Kidney (tissue), 14 donors: Measurements from ENCODE around the gene PLEKHM3. TPM values are rescaled to one million over a fixed set of nuclear protein-coding genes. Genes with fewer than 3 reads are reported as not detected.

Experiments
- DNase-seq, 5 donors: peaks; one replicate each; pipeline ENCODE4 v3.0.0-alpha.2; 2013 to 2020
- FAIRE-seq: peaks from 2 replicates; lab custom pipeline; 2012; peaks lifted over from hg19 to GRCh38; lab: Jason Lieb, UNC
- H3K27ac ChIP-seq, 2 donors: one replicate each; pipeline ENCODE4 v1.7.0; 2013; ENCODE audit warnings: low read depth in 2 of 2, low read length in 2 of 2, inconsistent platforms in 1 of 2
- H3K27me3 ChIP-seq: one replicate; pipeline ENCODE4 v1.7.1; 2013; ENCODE audit warnings: low read length, inconsistent platforms; ENCODE audit not compliant: control insufficient read depth, insufficient read depth
- H3K36me3 ChIP-seq, 3 donors: one replicate each; pipeline versions ENCODE4 v1.7.0 to v1.7.1; 2013; ENCODE audit warnings: low read length in 3 of 3, control low read depth in 1 of 3, inconsistent platforms in 1 of 3; ENCODE audit not compliant: insufficient read depth in 3 of 3, control insufficient read depth in 2 of 3
- H3K4me1 ChIP-seq, 3 donors: one replicate each; pipeline versions ENCODE4 v1.7.0 to v1.7.1; 2013; ENCODE audit warnings: low read length in 3 of 3, inconsistent platforms in 1 of 3, low read depth in 1 of 3; ENCODE audit not compliant: control insufficient read depth in 2 of 3, insufficient read depth in 2 of 3
- H3K4me3 ChIP-seq, 3 donors: one replicate each; pipeline versions ENCODE4 v1.7.0 to v1.8.1; 2013; ENCODE audit warnings: low read length in 3 of 3, control low read depth in 1 of 3, inconsistent platforms in 1 of 3
- H3K9ac ChIP-seq, 3 donors: one replicate each; pipeline versions ENCODE4 v1.7.0 to v1.7.1; 2013; ENCODE audit warnings: low read length in 3 of 3, control low read depth in 1 of 3, inconsistent platforms in 1 of 3
- H3K9me3 ChIP-seq, 3 donors: one replicate each; pipeline versions ENCODE4 v1.7.0 to v1.7.1; 2013; ENCODE audit warnings: low read length in 3 of 3, control low read depth in 1 of 3, inconsistent platforms in 1 of 3; ENCODE audit not compliant: control insufficient read depth in 2 of 3, insufficient read depth in 1 of 3
- intact Hi-C: fragments of 100-400 bp; cut with DNase I; formaldehyde crosslinking; loops from one replicate; pipeline ENCODE4 v1.11.1; 2022
- polyA plus RNA-seq: library from polyadenylated mRNA; stranded (reverse); fragments of 350-450 nt; fragmentation: Illumina TruSeq; extraction: RNeasy Lipid Tissue Mini Kit (QIAGEN cat#74804); gene quantifications from one replicate; pipeline ENCODE4 v1.2.3, GENCODE V29; 2014; ENCODE audit warnings: low read depth, low replicate concordance; ENCODE audit not compliant: insufficient read depth
- total RNA-seq: library from RNA; stranded (reverse); fragmentation: NEBNext Ultra II Directional; extraction: Animal tissue kit (Norgen Biotek cat#: 25700); gene quantifications from one replicate; pipeline ENCODE4 v1.2.1, GENCODE V29; 2021
- TF ChIP-seq, protein P1 (sequence below): IDR thresholded peaks from 3 replicates; pipeline ENCODE4 v1.5.1; 2012; ENCODE audit warnings: mild to moderate bottlenecking, moderate library complexity, borderline replicate concordance; ENCODE audit not compliant: insufficient read depth; ENCODE audit errors: extremely low read depth
- donor health status: control.
- donor health status: control.
- donor health status: control.
- donor health status: control.
- donor health status: control.
- donor health status: DM: yes; HTN: yes; CAD: no.
- donor health status: Normal renal cell carcinoma (clear cell type).

PLEKHM3 gene
- total and polyA plus RNA-seq, 2 donors from 2014 or later: 4.2 to 13.5 TPM

DNA sequence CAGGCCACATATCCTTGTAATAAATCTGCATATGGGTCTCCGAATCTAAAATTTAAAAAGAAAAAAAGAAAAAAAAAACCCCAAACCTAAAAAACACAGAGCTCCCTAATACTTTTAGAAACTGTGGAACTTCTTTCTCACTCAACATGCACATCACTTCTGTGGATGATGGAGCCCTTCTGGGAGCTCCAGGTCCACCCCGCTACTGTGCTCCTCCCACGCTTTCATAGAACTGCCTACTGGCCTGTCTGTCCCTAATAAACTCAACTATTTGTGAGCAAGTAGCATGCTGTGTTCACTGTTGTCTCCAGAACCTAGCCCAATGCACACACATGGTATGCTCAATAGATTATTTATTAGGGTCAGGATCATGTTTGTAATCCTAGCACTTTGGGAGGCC is 172.5 kb downstream of the PLEKHM3 start:
- Histone ChIP-seq H3K4me3 (no peak overlapping the region), H3K36me3 (no peaks in the 10 kb centered on the region), H3K27ac (no peak overlapping the region), H3K9ac (no peak overlapping the region), H3K27me3 (no peaks in the 10 kb centered on the region), H3K9me3 (no peaks in the 10 kb centered on the region), H3K4me1 (no peaks in the 10 kb centered on the region)
- FAIRE-seq (no peak), DNase-seq (no peak)
- TF ChIP-seq, protein P1, sequence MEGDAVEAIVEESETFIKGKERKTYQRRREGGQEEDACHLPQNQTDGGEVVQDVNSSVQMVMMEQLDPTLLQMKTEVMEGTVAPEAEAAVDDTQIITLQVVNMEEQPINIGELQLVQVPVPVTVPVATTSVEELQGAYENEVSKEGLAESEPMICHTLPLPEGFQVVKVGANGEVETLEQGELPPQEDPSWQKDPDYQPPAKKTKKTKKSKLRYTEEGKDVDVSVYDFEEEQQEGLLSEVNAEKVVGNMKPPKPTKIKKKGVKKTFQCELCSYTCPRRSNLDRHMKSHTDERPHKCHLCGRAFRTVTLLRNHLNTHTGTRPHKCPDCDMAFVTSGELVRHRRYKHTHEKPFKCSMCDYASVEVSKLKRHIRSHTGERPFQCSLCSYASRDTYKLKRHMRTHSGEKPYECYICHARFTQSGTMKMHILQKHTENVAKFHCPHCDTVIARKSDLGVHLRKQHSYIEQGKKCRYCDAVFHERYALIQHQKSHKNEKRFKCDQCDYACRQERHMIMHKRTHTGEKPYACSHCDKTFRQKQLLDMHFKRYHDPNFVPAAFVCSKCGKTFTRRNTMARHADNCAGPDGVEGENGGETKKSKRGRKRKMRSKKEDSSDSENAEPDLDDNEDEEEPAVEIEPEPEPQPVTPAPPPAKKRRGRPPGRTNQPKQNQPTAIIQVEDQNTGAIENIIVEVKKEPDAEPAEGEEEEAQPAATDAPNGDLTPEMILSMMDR: no peak
- intact Hi-C loops: no loop called here

DNA sequence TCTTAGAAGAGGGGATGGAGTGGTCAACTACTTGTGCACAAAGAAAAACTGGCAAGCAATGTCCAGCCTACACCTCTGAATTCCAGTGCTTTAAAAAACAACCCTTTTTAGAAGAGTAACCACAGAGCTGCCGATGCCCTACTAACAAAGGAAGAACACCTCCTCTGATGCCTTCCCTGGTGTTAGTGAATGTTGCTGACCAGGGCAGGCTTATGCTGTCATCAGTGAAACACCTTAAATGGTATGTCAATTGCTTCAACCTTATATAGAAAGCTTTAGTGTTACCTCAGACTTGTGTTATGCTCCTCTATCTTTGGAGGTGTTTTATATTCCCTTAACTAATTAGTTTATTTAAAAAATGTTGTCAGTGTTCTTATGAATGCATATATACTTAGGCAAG is 175.9 kb downstream of the PLEKHM3 start:
- Histone ChIP-seq H3K4me1 (peaks cover 0 to 6% (median 0%) of the 10 kb centered on the region in 3 donors), H3K4me3 (no peak overlapping the region), H3K9me3 (no peaks in the 10 kb centered on the region), H3K27me3 (no peaks in the 10 kb centered on the region), H3K36me3 (no peaks in the 10 kb centered on the region), H3K27ac (no peak overlapping the region), H3K9ac (no peak overlapping the region)
- intact Hi-C loops: no loop called here
- TF ChIP-seq, protein P1: no peak
- DNase-seq (no peak), FAIRE-seq (no peak)

DNA sequence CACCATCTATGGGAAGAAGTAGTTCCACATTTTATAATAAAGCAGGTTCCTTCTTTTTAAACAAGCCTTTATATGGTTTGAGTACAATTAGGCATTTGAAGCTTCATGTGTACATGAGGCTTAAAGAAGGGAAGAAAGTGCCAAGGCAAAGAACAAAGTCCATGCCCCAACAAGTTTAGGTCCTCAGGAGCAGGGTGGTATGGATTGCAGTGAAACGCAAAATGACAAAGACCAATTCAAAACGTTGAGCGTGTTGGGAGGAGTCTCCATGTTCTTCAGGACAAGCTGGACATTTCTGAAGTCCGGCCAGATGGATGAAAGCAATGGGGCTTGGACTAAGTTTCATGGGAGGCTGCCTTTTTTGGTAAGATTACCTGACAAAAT is 176.8 kb downstream of the PLEKHM3 start:
- no peak overlapping the region for H3K4me3 ChIP-seq
- TF ChIP-seq, protein P1: no peak
- H3K27ac ChIP-seq: no peak overlapping the region
- H3K9ac ChIP-seq: no peak overlapping the region
- H3K36me3 ChIP-seq: no peaks in the 10 kb centered on the region
- H3K9me3 ChIP-seq: no peaks in the 10 kb centered on the region
- no peaks in the 10 kb centered on the region for H3K27me3 ChIP-seq
- peaks cover 0 to 6% (median 0%) of the 10 kb centered on the region in 3 donors for H3K4me1 ChIP-seq
- no peak for FAIRE-seq
- no peak for DNase-seq
- intact Hi-C loops: no loop called here
